ENCODE data around the gene SLC7A7. TPM values are rescaled to one million over a fixed set of nuclear protein-coding genes. Genes with fewer than 3 reads are reported as not detected.

SLC7A7 gene
- total RNA-seq, 1 donor from 2014 or later = 14.3 TPM

DNA sequence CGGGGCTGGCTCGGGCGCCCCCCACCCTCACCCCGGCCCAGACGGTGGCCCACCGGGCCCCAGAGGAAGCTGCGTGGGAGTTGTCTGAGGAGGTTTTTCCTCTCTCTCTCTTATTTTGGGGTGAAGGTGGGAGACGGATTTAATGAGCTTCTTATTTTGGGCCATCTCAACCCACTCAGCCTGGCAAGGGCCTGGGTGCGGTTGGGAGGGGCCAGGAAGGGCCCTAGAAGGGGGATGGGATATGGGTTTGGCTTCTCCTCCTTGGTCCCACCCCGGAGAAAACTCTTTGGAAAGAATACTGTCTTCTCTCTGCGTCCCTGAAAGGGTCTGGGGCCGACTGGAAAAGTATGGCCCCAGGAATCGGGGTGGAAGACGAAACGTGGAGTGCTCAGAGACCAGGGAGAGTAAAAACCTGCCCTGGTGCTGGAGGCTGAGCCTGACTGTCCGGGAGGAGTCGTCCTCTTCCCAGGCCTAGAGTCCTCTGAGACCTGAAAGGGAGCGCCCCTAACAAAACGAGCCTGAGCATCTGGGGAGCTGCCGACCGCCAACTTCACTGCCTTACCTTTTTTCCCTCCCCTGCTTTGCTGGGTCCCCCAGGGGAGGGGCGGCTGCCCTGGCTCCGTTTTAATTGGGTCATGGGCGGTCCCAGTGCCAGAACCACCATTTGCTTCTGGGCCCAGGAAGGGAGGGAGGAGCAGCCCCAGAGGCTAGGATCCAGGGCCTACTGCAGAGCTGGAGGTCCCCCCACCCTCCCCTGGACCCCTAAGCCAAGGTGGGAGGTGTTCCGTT is 22.7 kb upstream of the SLC7A7 start:
- peaks cover 29% of the 10 kb centered on the region for H3K36me3 Mint-ChIP-seq (ENCODE audit: low read depth, unreplicated experiment)
- H2AFZ ChIP-seq (ENCODE audit: low read depth, low read length) = no peak overlapping the region
- H4K20me1 ChIP-seq (ENCODE audit: insufficient read depth, low read length) = peaks cover 40% of the 10 kb centered on the region
- H3K27me3 ChIP-seq (ENCODE audit: insufficient read depth, low read length) = no peaks in the 10 kb centered on the region
- peaks cover 16% of the 10 kb centered on the region for H3K4me1 ChIP-seq (ENCODE audit: insufficient read depth, low read length)
- peak overlapping the region; percentile 99 for H3K9ac ChIP-seq (ENCODE audit: low read length)
- no peaks in the 10 kb centered on the region for H3K9me3 Mint-ChIP-seq (ENCODE audit: unreplicated experiment)
- FAIRE-seq = no peak
- peaks cover 42% of the 10 kb centered on the region for H3K36me3 ChIP-seq (ENCODE audit: insufficient read depth, low read length)
- peak overlapping the region; percentile 90 for H3K4me2 ChIP-seq (ENCODE audit: low read length)
- peaks cover 71% of the 10 kb centered on the region for H3K79me2 ChIP-seq (ENCODE audit: insufficient read depth, low read length)
- H3K27me3 Mint-ChIP-seq (ENCODE audit: low read depth, unreplicated experiment) = no peaks in the 10 kb centered on the region
- H3K27ac ChIP-seq (ENCODE audit: low read depth, low read length) = peak overlapping the region; percentile 92
- H3K27ac Mint-ChIP-seq (ENCODE audit: unreplicated experiment) = peak overlapping the region; percentile 98
- H3K4me3 ChIP-seq (ENCODE audit: insufficient read depth, low read depth, low read length) = peak overlapping the region; percentile 93
- H3K4me3 Mint-ChIP-seq (ENCODE audit: unreplicated experiment) = peak overlapping the region; percentile 100
- H3K4me1 Mint-ChIP-seq (ENCODE audit: low read depth, unreplicated experiment) = peaks cover 26% of the 10 kb centered on the region
- TF ChIP-seq EZH2 (IDR thresholded peaks at IDR 0.05; ENCODE audit: insufficient read depth, low read length) = no peak
- no peak for TF ChIP-seq CTCF (IDR thresholded peaks at IDR 0.05; ENCODE audit: insufficient read depth, low read depth, low read length)
- peak; percentile 41 for DNase-seq (ENCODE audit: low read depth)
- no peaks in the 10 kb centered on the region for H3K9me3 ChIP-seq (ENCODE audit: insufficient read depth, low read depth, low read length)

DNA sequence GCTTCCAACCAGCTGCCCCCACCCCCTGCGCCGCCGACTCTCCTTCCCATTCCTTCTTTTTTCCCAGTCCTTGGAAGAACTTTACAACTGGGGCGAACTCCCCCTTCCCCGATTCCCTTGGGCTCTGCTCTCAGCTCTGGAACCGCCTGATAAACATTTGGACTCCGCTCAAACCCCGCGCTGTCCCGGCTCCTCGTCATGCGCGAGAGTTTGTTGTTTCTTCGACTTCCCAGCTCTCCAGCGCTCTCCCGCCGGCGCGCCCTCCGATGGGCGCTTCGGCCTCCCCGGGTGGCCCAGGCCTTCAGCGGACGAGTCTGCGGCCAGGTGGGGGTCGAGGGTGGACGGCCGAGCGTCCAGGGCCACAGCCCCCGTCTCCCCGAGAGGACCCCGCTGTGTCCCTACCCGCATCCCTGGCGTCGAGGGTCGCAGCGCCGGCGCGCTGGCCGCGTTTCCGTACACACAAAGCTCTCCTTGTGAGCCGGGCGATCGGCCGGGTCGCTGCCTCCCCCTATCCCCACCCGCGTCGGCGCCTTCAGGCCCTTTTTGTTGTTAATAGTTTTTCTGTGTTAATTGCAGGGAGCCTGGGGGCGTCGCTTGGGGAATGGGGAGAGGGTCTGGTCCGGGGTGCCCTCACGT is 22.0 kb upstream of the SLC7A7 start:
- no peak for DNase-seq (ENCODE audit: low read depth)
- H3K79me2 ChIP-seq (ENCODE audit: insufficient read depth, low read length) = peaks cover 64% of the 10 kb centered on the region

More for the DNA sequence above, 22.0 kb upstream of the SLC7A7 start:
- no peak overlapping the region for H2AFZ ChIP-seq (ENCODE audit: low read depth, low read length)
- H3K9me3 ChIP-seq (ENCODE audit: insufficient read depth, low read depth, low read length) = no peaks in the 10 kb centered on the region
- H3K27ac Mint-ChIP-seq (ENCODE audit: unreplicated experiment) = peak overlapping the region; percentile 98
- H4K20me1 ChIP-seq (ENCODE audit: insufficient read depth, low read length) = peaks cover 33% of the 10 kb centered on the region
- peak overlapping the region; percentile 99 for H3K9ac ChIP-seq (ENCODE audit: low read length)
- no peak for FAIRE-seq
- H3K27me3 Mint-ChIP-seq (ENCODE audit: low read depth, unreplicated experiment) = no peaks in the 10 kb centered on the region
- H3K9me3 Mint-ChIP-seq (ENCODE audit: unreplicated experiment) = no peaks in the 10 kb centered on the region
- H3K36me3 ChIP-seq (ENCODE audit: insufficient read depth, low read length) = peaks cover 35% of the 10 kb centered on the region
- H3K4me3 ChIP-seq (ENCODE audit: insufficient read depth, low read depth, low read length) = peak overlapping the region; percentile 93
- no peak for TF ChIP-seq CTCF (IDR thresholded peaks at IDR 0.05; ENCODE audit: insufficient read depth, low read depth, low read length)
- no peak for TF ChIP-seq EZH2 (IDR thresholded peaks at IDR 0.05; ENCODE audit: insufficient read depth, low read length)
- H3K27me3 ChIP-seq (ENCODE audit: insufficient read depth, low read length) = no peaks in the 10 kb centered on the region
- H3K4me2 ChIP-seq (ENCODE audit: low read length) = peak overlapping the region; percentile 90
- H3K36me3 Mint-ChIP-seq (ENCODE audit: low read depth, unreplicated experiment) = peaks cover 25% of the 10 kb centered on the region
- peak overlapping the region; percentile 100 for H3K4me3 Mint-ChIP-seq (ENCODE audit: unreplicated experiment)
- H3K4me1 Mint-ChIP-seq (ENCODE audit: low read depth, unreplicated experiment) = peaks cover 26% of the 10 kb centered on the region
- peaks cover 16% of the 10 kb centered on the region for H3K4me1 ChIP-seq (ENCODE audit: insufficient read depth, low read length)
- H3K27ac ChIP-seq (ENCODE audit: low read depth, low read length) = peak overlapping the region; percentile 92
